Neural progenitor cell (in vitro differentiated cells): ENCODE data around the gene IGFN1. TPM values are rescaled to one million over a fixed set of nuclear protein-coding genes. Genes with fewer than 3 reads are reported as not detected.

Experiments used
- DNase-seq: peaks from one replicate; pipeline ENCODE4 v3.0.0-alpha.2; 2016; ENCODE audit warnings: low spot score
- H2AFZ ChIP-seq: fragments of 200-600 bp; sonication (generic); replicated peaks from 2 replicates; pipeline ENCODE4 v1.6.1; 2016; ENCODE audit warnings: antibody characterized with exemption
- H3F3A ChIP-seq: fragments of 200-600 bp; sonication (generic); 2 replicates; pipeline ENCODE4 v1.6.1; 2016; ENCODE audit warnings: antibody characterized with exemption, low read depth
- H3K27ac ChIP-seq: fragments of 200-600 bp; sonication (generic); 2 replicates; pipeline ENCODE4 v1.5.1; 2016; ENCODE audit warnings: mild to moderate bottlenecking
- H3K27me3 ChIP-seq: fragments of 200-600 bp; sonication (generic); 2 replicates; pipeline ENCODE4 v1.6.1; 2016; ENCODE audit warnings: mild to moderate bottlenecking, moderate library complexity
- H3K36me3 ChIP-seq: fragments of 200-600 bp; sonication (generic); 2 replicates; pipeline ENCODE4 v1.5.1; 2016
- H3K4me1 ChIP-seq: fragments of 200-600 bp; sonication (generic); 2 replicates; pipeline ENCODE4 v1.6.1; 2016; ENCODE audit warnings: mixed run types
- H3K4me2 ChIP-seq: fragments of 200-600 bp; sonication (generic); 2 replicates; pipeline ENCODE4 v1.6.1; 2016
- H3K4me3 ChIP-seq: fragments of 200-600 bp; sonication (generic); 2 replicates; pipeline ENCODE4 v1.5.1; 2016
- H3K79me2 ChIP-seq: fragments of 200-600 bp; sonication (generic); 2 replicates; pipeline ENCODE4 v1.6.1; 2016; ENCODE audit warnings: low read depth
- H3K9ac ChIP-seq: fragments of 200-600 bp; sonication (generic); 2 replicates; pipeline ENCODE4 v1.6.1; 2016
- H3K9me3 ChIP-seq: fragments of 200-600 bp; sonication (generic); 2 replicates; pipeline ENCODE4 v1.5.1; 2016; ENCODE audit warnings: low read depth
- H4K20me1 ChIP-seq: fragments of 200-600 bp; sonication (generic); 2 replicates; pipeline ENCODE4 v1.6.1; 2016; ENCODE audit warnings: low read depth
- H3K27ac Mint-ChIP-seq: 3 replicates; pipeline ENCODE4 v1.8.0; 2021; ENCODE audit warnings: mixed read lengths
- H3K27me3 Mint-ChIP-seq: 2 replicates; pipeline ENCODE4 v1.8.0; 2022; ENCODE audit warnings: low read depth, mild to moderate bottlenecking, inconsistent platforms, moderate library complexity, mixed read lengths; ENCODE audit not compliant: insufficient read depth
- H3K36me3 Mint-ChIP-seq: 3 replicates; pipeline ENCODE4 v1.8.0; 2021; ENCODE audit warnings: mixed read lengths
- H3K4me1 Mint-ChIP-seq: 3 replicates; pipeline ENCODE4 v1.8.0; 2021; ENCODE audit warnings: mixed read lengths
- H3K4me3 Mint-ChIP-seq: 3 replicates; pipeline ENCODE4 v1.8.0; 2021; ENCODE audit warnings: mild to moderate bottlenecking, moderate library complexity, mixed read lengths
- H3K9me3 Mint-ChIP-seq: 3 replicates; pipeline ENCODE4 v1.8.0; 2020; ENCODE audit warnings: mixed read lengths
- EZH2 ChIP-seq: fragments of 200-600 bp; sonication (generic); IDR thresholded peaks from 2 replicates; pipeline ENCODE4 v1.6.1; 2017; ENCODE audit warnings: antibody characterized with exemption, mild to moderate bottlenecking, moderate library complexity
- EZH2phosphoT487 ChIP-seq: fragments of 200-600 bp; sonication (generic); IDR thresholded peaks from 2 replicates; pipeline ENCODE4 v1.6.1; 2017; ENCODE audit warnings: antibody characterized with exemption
- total RNA-seq: library from RNA; depleted of rRNA; stranded (reverse); fragments of >200 nt; gene quantifications from 2 replicates; pipeline ENCODE4 v1.2.3, GENCODE V29; 2015; ENCODE audit warnings: low replicate concordance
- TF ChIP-seq, protein P1 (sequence below): fragments of 200-600 bp; sonication (generic); IDR thresholded peaks from 2 replicates; pipeline ENCODE4 v1.5.1; 2017; ENCODE audit warnings: antibody characterized with exemption, mild to moderate bottlenecking

Gene IGFN1
- total RNA-seq, 1 donor from 2014 or later, result not detected

DNA sequence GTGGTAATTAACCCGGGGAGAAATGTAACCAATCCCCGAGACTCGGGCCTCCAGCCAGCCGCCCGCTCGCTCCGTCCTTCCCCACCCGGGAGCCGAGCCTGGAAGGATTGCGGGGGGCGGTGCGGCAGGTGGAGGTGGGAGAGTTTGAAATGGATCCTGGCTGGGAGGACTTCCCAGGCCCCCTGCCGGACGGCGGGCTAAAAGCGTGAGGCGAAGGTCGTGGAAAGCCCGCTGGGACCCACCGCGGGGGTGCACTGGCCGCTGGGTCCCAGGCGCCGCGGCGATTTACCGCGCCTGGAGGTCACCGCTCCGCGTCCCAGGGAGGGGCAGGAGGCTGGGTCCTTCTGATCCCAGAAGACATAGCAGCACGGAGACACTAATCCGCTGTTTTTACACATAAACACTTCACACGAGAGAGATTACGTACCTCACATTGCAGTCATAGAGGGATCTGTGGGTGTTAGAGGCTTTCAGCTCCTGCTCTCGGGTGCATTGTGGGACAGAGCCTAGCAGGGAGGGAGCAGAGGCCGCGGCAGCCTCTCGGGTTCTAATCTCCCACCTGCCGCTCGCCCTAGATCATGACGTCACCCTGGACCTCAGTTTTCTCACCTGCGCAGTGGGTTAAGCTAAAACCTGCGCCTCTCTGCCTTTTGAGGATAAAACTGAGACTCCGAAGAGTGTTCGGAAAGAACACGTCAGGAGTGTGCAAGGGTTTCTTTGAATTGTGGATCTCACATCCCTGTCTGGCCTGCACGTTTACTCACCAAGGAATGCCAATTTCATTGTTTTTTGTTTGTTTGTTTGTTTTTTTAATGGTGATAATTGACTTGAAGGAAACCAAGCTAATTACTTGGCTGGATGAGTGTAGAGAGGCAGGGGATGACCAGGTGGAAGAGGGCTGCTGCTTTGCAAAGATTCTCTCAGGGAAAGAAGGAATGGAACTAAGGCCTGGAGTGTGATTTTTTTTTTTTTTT lies 19.3 kb upstream of the IGFN1 start:
- peak overlapping the region; percentile 78 for H3K4me3 Mint-ChIP-seq
- H3K36me3 Mint-ChIP-seq, result no peaks in the 10 kb centered on the region
- no peaks in the 10 kb centered on the region for H3K9me3 Mint-ChIP-seq
- Histone ChIP-seq H3K4me1 (no peaks in the 10 kb centered on the region), H3K9ac (no peak overlapping the region), H3K9me3 (no peaks in the 10 kb centered on the region), H3K4me2 (peak overlapping the region; percentile 91), H3K27me3 (peaks cover 27% of the 10 kb centered on the region), H3K4me3 (peak overlapping the region; percentile 64), H3F3A (peaks cover 18% of the 10 kb centered on the region), H4K20me1 (no peaks in the 10 kb centered on the region), H3K79me2 (no peaks in the 10 kb centered on the region), H3K27ac (no peak overlapping the region), H3K36me3 (no peaks in the 10 kb centered on the region), H2AFZ (peak overlapping the region; percentile 91)
- peaks cover 17% of the 10 kb centered on the region for H3K4me1 Mint-ChIP-seq
- H3K27ac Mint-ChIP-seq, result no peak overlapping the region
- DNase-seq, result peak; percentile 66
- H3K27me3 Mint-ChIP-seq, result peaks cover 11% of the 10 kb centered on the region
- TF ChIP-seq EZH2 (no peak), EZH2phosphoT487 (peak; percentile 53)
- TF ChIP-seq, protein P1, sequence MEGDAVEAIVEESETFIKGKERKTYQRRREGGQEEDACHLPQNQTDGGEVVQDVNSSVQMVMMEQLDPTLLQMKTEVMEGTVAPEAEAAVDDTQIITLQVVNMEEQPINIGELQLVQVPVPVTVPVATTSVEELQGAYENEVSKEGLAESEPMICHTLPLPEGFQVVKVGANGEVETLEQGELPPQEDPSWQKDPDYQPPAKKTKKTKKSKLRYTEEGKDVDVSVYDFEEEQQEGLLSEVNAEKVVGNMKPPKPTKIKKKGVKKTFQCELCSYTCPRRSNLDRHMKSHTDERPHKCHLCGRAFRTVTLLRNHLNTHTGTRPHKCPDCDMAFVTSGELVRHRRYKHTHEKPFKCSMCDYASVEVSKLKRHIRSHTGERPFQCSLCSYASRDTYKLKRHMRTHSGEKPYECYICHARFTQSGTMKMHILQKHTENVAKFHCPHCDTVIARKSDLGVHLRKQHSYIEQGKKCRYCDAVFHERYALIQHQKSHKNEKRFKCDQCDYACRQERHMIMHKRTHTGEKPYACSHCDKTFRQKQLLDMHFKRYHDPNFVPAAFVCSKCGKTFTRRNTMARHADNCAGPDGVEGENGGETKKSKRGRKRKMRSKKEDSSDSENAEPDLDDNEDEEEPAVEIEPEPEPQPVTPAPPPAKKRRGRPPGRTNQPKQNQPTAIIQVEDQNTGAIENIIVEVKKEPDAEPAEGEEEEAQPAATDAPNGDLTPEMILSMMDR, result peak; percentile 41

DNA sequence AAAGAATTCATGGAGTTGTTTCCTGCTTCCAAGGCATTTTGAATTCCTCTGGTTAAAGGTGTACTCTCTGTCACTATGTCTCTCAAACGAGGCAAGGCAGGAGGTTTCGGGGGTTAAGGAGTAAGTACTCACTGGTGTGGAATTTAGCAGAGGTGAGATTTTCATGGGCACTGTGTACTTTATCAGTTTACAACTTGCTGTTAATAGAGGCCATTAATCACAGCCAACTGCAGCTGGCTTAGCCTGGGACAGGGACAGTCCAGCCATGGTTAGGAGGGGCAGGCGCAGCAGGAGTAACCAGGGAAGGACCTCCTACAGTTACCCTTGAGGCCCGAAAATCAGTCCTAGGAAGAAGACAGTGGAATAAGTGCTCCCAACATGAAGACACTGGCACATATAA lies 18.3 kb upstream of the IGFN1 start:
- H3K27ac ChIP-seq, result no peak overlapping the region
- H3K27me3 ChIP-seq, result peaks cover 27% of the 10 kb centered on the region
- no peaks in the 10 kb centered on the region for H3K9me3 Mint-ChIP-seq
- H3K36me3 ChIP-seq, result no peaks in the 10 kb centered on the region
- no peaks in the 10 kb centered on the region for H3K36me3 Mint-ChIP-seq
- H3K4me1 ChIP-seq, result no peaks in the 10 kb centered on the region
- H3K4me3 ChIP-seq, result no peak overlapping the region
- no peaks in the 10 kb centered on the region for H3K79me2 ChIP-seq
- H3K4me2 ChIP-seq, result no peak overlapping the region
- H3F3A ChIP-seq, result peaks cover 18% of the 10 kb centered on the region
- DNase-seq, result no peak
- peaks cover 15% of the 10 kb centered on the region for H3K4me1 Mint-ChIP-seq
- no peak overlapping the region for H3K9ac ChIP-seq
- TF ChIP-seq EZH2, result no peak
- TF ChIP-seq EZH2phosphoT487, result no peak
- TF ChIP-seq, protein P1, result no peak
- H3K4me3 Mint-ChIP-seq, result peak overlapping the region; percentile 78
- no peak overlapping the region for H3K27ac Mint-ChIP-seq
- H4K20me1 ChIP-seq, result no peaks in the 10 kb centered on the region
- H3K27me3 Mint-ChIP-seq, result peaks cover 11% of the 10 kb centered on the region
- no peaks in the 10 kb centered on the region for H3K9me3 ChIP-seq
- H2AFZ ChIP-seq, result no peak overlapping the region

DNA sequence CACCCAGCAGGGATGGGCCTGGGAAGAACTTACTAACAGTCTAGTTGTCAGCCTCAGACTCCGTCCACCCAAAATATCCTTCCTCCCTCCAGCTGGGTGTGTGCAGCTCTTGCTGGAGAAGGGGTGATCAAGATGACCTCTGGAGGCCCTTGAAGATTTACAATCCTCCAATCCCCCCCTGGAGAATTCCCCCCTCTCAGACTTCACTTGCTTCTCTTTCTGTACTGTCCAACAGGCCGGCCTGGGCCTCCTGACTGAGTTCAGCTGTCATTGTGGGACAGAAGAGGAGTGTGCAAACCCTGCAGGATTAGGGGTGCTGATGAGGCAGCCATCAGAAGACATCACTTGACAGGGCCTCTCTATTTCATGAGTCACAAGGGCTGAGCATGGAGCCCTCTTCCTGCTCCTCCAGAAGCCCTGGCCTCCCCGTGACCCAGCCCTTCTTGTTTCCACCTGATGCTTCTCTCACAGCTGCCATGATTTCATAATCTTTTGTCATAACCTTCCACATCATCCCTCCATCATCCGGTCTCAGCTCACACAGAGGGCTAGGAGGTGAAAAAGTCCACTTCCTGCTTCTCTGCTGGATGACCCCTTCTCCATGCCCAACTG lies 17.5 kb upstream of the IGFN1 start:
- H3K27ac Mint-ChIP-seq, result no peak overlapping the region
- Histone ChIP-seq H3K9me3 (no peaks in the 10 kb centered on the region), H4K20me1 (no peaks in the 10 kb centered on the region), H3K27me3 (peaks cover 27% of the 10 kb centered on the region), H3K27ac (no peak overlapping the region), H3K4me3 (no peak overlapping the region), H3K4me2 (no peak overlapping the region), H3K36me3 (no peaks in the 10 kb centered on the region), H3K9ac (no peak overlapping the region), H3K79me2 (no peaks in the 10 kb centered on the region), H3K4me1 (no peaks in the 10 kb centered on the region), H3F3A (peaks cover 18% of the 10 kb centered on the region), H2AFZ (no peak overlapping the region)
- H3K9me3 Mint-ChIP-seq, result no peaks in the 10 kb centered on the region
- TF ChIP-seq, protein P1, result no peak
- TF ChIP-seq EZH2phosphoT487 (no peak), EZH2 (no peak)
- H3K4me3 Mint-ChIP-seq, result no peak overlapping the region
- peaks cover 15% of the 10 kb centered on the region for H3K4me1 Mint-ChIP-seq
- no peaks in the 10 kb centered on the region for H3K36me3 Mint-ChIP-seq
- H3K27me3 Mint-ChIP-seq, result peaks cover 16% of the 10 kb centered on the region
- DNase-seq, result no peak
